Measurements from ENCODE around the gene VPS13C.

The VPS13C gene

DNA sequence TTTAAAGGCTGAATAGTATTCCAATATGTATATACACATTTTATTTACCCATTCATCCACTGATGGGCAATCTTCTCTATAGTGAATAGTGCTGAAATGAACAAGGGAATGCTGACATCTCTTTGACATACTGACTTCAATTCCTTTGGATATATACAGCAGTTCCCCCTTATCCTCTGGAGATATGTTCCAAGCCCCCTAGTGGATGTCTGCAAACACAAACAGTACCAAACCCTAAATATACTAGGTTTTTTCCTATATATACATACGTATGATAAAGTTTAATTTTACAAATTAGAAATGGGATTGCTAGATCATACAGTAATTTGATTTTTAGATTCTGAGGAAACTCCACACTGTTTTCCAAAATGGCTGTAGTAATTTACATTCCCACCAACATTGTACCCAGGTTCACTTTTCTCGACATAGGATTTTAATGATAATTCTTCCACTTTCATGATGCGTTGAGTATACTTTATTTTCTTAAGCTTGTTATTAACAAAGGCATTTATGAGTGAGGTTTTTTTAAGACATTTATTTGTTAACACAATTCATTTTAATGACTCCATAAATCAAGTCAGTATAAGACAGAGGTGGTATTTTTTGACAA, 38.2 kb downstream of the VPS13C start:
- TF ChIP-seq POLR2AphosphoS5 (IDR thresholded peaks at IDR 0.05; ENCODE audit: low read depth, low read length) = no peak
- no peak for TF ChIP-seq TAF1 (IDR thresholded peaks at IDR 0.05; ENCODE audit: borderline replicate concordance, insufficient read depth, low read length)

DNA sequence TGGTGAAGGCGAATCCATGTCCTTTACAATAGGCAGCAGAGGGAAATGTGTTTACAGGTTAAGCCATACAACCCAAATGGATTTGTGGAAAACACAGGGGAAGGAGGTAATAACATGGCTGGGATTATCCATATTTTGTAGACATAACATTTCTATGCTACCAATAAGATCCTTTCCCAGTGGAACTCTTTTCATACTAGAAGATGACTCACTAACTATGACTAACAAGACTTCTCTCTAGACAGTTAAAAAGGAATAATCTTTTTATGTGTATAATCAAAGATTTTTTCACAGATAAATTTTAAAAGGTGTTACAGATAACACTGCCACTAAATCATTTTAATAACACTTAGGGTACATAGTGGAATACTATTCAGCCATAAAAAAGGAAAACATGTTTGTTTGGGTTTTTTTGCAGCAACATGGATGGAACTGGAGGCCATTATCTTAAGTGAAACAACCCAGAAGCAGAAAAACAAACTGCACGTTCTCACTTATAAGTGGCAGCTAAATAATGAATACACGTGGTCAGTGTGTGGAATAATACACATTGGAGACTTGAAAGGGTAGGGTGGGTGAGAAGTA, 39.6 kb downstream of the VPS13C start:
- TF ChIP-seq FOXP2 (optimal IDR thresholded peaks at IDR 0.05; ENCODE audit: borderline replicate concordance, extremely low read depth, extremely low read length, insufficient read depth) (no peak), TAF1 (IDR thresholded peaks at IDR 0.05; ENCODE audit: borderline replicate concordance, insufficient read depth, low read length) (no peak), SIN3A (IDR thresholded peaks at IDR 0.05; ENCODE audit: borderline replicate concordance, insufficient read depth, low read length) (no peak), POLR2AphosphoS5 (IDR thresholded peaks at IDR 0.05; ENCODE audit: low read depth, low read length) (no peak)
- TF ChIP-seq, protein P1, sequence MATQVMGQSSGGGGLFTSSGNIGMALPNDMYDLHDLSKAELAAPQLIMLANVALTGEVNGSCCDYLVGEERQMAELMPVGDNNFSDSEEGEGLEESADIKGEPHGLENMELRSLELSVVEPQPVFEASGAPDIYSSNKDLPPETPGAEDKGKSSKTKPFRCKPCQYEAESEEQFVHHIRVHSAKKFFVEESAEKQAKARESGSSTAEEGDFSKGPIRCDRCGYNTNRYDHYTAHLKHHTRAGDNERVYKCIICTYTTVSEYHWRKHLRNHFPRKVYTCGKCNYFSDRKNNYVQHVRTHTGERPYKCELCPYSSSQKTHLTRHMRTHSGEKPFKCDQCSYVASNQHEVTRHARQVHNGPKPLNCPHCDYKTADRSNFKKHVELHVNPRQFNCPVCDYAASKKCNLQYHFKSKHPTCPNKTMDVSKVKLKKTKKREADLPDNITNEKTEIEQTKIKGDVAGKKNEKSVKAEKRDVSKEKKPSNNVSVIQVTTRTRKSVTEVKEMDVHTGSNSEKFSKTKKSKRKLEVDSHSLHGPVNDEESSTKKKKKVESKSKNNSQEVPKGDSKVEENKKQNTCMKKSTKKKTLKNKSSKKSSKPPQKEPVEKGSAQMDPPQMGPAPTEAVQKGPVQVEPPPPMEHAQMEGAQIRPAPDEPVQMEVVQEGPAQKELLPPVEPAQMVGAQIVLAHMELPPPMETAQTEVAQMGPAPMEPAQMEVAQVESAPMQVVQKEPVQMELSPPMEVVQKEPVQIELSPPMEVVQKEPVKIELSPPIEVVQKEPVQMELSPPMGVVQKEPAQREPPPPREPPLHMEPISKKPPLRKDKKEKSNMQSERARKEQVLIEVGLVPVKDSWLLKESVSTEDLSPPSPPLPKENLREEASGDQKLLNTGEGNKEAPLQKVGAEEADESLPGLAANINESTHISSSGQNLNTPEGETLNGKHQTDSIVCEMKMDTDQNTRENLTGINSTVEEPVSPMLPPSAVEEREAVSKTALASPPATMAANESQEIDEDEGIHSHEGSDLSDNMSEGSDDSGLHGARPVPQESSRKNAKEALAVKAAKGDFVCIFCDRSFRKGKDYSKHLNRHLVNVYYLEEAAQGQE (IDR thresholded peaks at IDR 0.05; ENCODE audit: insufficient read depth in 1 of 2, low read depth in 2 of 2, low read length in 2 of 2) = no peak

DNA sequence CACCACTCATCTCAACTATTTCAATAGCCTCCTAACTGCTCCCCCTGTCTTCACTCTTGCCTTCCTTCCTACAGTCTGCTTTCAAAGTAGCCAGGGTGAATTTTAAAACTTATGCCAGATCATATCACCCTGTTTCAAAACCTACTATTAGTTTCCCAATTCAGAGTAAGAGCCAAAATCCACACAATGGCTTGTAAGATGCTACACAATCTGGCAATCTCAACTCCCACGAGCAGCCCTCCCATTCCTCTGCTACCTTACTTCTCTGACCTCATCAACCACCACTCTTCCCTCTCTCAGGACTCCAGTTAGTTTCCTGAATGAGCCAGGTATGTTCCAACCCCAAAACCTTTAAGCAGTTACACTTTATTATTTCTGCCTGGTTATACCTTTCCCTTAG, 62.5 kb downstream of the VPS13C start:
- TF ChIP-seq FOXP2 (optimal IDR thresholded peaks at IDR 0.05; ENCODE audit: borderline replicate concordance, extremely low read depth, extremely low read length, insufficient read depth) (no peak), POLR2AphosphoS5 (IDR thresholded peaks at IDR 0.05; ENCODE audit: low read depth, low read length) (no peak), TAF1 (IDR thresholded peaks at IDR 0.05; ENCODE audit: borderline replicate concordance, insufficient read depth, low read length) (no peak), SIN3A (IDR thresholded peaks at IDR 0.05; ENCODE audit: borderline replicate concordance, insufficient read depth, low read length) (no peak)
- TF ChIP-seq, protein P1 (IDR thresholded peaks at IDR 0.05; ENCODE audit: insufficient read depth in 1 of 2, low read depth in 2 of 2, low read length in 2 of 2) = no peak

DNA sequence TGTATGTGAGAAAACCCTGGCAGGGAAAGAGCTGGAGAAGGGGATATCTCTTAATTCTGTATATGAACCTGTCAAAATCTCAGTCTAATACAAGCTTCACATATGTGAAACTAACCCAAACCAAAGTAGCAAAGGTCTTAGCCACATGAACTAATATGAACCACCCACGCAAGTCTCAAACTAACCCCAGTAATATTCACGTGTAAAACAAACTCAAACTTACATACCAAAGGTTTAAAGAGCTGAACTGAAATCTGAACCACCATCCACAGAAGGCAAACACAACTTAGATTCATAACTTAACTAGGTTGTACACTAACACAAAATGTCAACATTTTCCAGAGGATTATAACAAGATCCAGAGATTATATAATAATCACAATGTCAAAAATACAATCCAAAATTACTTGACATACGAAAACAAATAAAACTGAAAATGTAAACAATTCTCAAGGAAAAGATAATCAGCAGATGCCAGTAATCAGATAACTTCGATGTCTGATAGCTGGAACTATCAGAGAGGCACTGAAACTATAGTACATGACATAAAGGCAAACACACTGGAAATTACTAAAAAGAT, 64.1 kb downstream of the VPS13C start:
- TF ChIP-seq FOXP2 (optimal IDR thresholded peaks at IDR 0.05; ENCODE audit: borderline replicate concordance, extremely low read depth, extremely low read length, insufficient read depth) = no peak
- TF ChIP-seq, protein P1 (IDR thresholded peaks at IDR 0.05; ENCODE audit: insufficient read depth in 1 of 2, low read depth in 2 of 2, low read length in 2 of 2) = no peak
- no peak for TF ChIP-seq POLR2AphosphoS5 (IDR thresholded peaks at IDR 0.05; ENCODE audit: low read depth, low read length)
- no peak for TF ChIP-seq TAF1 (IDR thresholded peaks at IDR 0.05; ENCODE audit: borderline replicate concordance, insufficient read depth, low read length)
- no peak for TF ChIP-seq SIN3A (IDR thresholded peaks at IDR 0.05; ENCODE audit: borderline replicate concordance, insufficient read depth, low read length)

DNA sequence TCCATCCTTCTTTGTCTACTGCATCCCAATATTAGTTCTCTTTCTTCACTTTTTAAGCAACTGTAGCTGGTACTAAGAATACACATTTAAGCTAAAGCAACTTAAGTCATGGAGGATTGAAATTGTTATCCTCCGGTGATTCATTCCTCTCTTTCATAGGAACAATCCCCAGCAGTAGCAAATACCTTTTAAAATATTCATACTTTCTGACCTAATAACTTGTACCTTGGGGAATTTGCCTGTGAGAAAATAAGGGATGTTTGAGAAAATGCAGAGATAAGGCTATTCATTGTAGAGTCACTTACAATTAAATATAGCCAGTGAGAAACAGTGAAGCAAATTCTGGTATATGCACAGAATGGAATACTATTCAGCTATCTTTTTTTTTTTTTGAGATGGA, 66.0 kb downstream of the VPS13C start:
- TF ChIP-seq TAF1 (IDR thresholded peaks at IDR 0.05; ENCODE audit: borderline replicate concordance, insufficient read depth, low read length) (no peak), FOXP2 (optimal IDR thresholded peaks at IDR 0.05; ENCODE audit: borderline replicate concordance, extremely low read depth, extremely low read length, insufficient read depth) (no peak), SIN3A (IDR thresholded peaks at IDR 0.05; ENCODE audit: borderline replicate concordance, insufficient read depth, low read length) (no peak), POLR2AphosphoS5 (IDR thresholded peaks at IDR 0.05; ENCODE audit: low read depth, low read length) (no peak)
- TF ChIP-seq, protein P1 (IDR thresholded peaks at IDR 0.05; ENCODE audit: insufficient read depth in 1 of 2, low read depth in 2 of 2, low read length in 2 of 2) = no peak

Measured in PFSK-1 (cell line).